Kidney epithelial cell (primary cell): Measurements from ENCODE around the gene RNF103. TPM values are rescaled to one million over a fixed set of nuclear protein-coding genes. Genes with fewer than 3 reads are reported as not detected.

Experiments
- DNase-seq: peaks from one replicate; pipeline ENCODE4 v3.0.0-alpha.2; 2010; ENCODE audit warnings: low read depth
- H3K27me3 ChIP-seq: 2 replicates; pipeline ENCODE4 v1.6.0; 2011; ENCODE audit warnings: low read length; ENCODE audit not compliant: control insufficient read depth, insufficient read depth
- H3K36me3 ChIP-seq: 2 replicates; pipeline ENCODE4 v1.5.1; 2011; ENCODE audit warnings: low read length; ENCODE audit not compliant: control insufficient read depth, insufficient read depth
- H3K4me3 ChIP-seq: 2 replicates; pipeline ENCODE4 v1.5.1; 2011; ENCODE audit warnings: low read depth, mild to moderate bottlenecking, control low read depth, low read length
- CTCF ChIP-seq: IDR thresholded peaks from 2 replicates; pipeline ENCODE4 v1.5.1; 2011; ENCODE audit warnings: mild to moderate bottlenecking, moderate library complexity, low read length, control low read depth, inconsistent platforms; ENCODE audit not compliant: insufficient read depth, poor library complexity, severe bottlenecking
- total RNA-seq: library from RNA; depleted of rRNA; stranded (reverse); fragments of >200 nt; gene quantifications from 2 replicates; pipeline ENCODE4 v1.2.3, GENCODE V29; 2015

RNF103 gene
- total RNA-seq, 1 donor from 2014 or later = 20.6 TPM

- DNase-seq = no peak
- no peak for TF ChIP-seq CTCF
- Histone ChIP-seq H3K4me3 (peak overlapping the region; percentile 97), H3K36me3 (no peaks in the 10 kb centered on the region), H3K27me3 (no peaks in the 10 kb centered on the region)
These were observed 61.2 kb downstream of the RNF103 start for GRCh38 chr2:86562485-86562921.

DNA sequence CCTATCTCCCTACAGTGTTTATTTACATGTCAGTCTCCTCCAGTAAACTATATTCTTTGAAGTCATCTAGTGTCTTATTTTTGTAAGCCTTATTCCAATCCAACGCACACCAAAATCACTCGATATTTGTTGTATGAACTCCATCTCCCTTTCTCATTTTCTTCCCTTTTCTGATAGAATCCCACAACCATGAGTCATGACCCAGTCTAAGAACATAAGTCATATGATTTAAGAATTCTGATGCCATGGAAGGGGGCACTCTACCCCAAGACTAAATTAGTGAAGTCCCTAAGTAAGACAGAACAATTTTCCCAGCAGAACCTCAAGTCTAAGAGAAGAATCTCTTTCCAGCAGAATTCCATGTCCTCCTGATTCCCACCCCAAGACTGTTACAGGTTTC, 65.8 kb downstream of the RNF103 start:
- no peak for DNase-seq
- Histone ChIP-seq H3K4me3 (no peak overlapping the region), H3K27me3 (no peaks in the 10 kb centered on the region), H3K36me3 (no peaks in the 10 kb centered on the region)
- TF ChIP-seq CTCF = no peak

GRCh38 chr2:86556508-86556907, 67.2 kb downstream of the RNF103 start:
- no peak for TF ChIP-seq CTCF
- no peaks in the 10 kb centered on the region for H3K27me3 ChIP-seq
- DNase-seq = no peak
- no peaks in the 10 kb centered on the region for H3K36me3 ChIP-seq
- H3K4me3 ChIP-seq = no peak overlapping the region

Other genes with a start within 250 kb of the RNF103 start
- 20.4 and 21.9 TPM in 2 replicates for gene KDM3A, start 182.5 kb downstream of the RNF103 start, total RNA-seq
- 76.7 and 106 TPM in 2 replicates for gene CHMP3, start 60.4 kb downstream of the RNF103 start, total RNA-seq
- gene RMND5A, start 96.4 kb upstream of the RNF103 start, total RNA-seq = 24.5 and 26.6 TPM in 2 replicates
- gene CD8A, start 167.0 kb upstream of the RNF103 start, total RNA-seq = 0.14 and 1.5 TPM in 2 replicates
- gene CD8B, start 238.0 kb upstream of the RNF103 start, total RNA-seq = 2.0 and 3.8 TPM in 2 replicates